ENCODE data around the gene PRUNE2.

Gene PRUNE2

DNA sequence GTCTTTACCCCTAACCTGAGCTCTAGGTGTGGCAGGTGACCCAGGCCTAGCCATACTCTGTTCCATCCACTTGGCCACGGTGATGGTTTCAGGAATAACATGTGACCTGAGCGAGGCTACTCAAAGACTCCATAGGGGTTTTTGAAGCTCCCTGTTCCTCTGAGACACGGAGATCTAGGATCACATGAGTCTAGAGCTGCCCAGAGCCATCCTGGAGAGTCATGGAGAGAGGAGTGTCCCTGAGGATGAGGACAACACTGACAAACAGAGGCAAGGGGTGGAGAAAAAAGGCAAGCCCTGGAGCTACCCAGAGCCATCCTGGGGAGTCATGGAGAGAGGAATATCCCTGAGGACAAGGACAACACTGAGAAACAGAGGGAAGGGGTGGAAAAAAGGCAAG, 171.2 kb downstream of the PRUNE2 start:
- Histone ChIP-seq H3K27me3 (ENCODE audit: low read depth, low read length) (no peaks in the 10 kb centered on the region), H3K36me3 (ENCODE audit: control insufficient read depth in 1 of 2, insufficient read depth in 2 of 2, low read length in 2 of 2) (no peaks in the 10 kb centered on the region), H3K4me3 (ENCODE audit: low read depth in 1 of 2, low read length in 2 of 2) (no peak overlapping the region), H3K9me3 (ENCODE audit: control insufficient read depth in 1 of 2, low read length in 2 of 2) (no peaks in the 10 kb centered on the region), H3K4me1 (ENCODE audit: control insufficient read depth in 1 of 2, insufficient read depth in 2 of 2, low read length in 2 of 2) (peaks cover 0 to 8% of the 10 kb centered on the region in 2 donors), H3K27ac (ENCODE audit: low read length) (no peak overlapping the region)

DNA sequence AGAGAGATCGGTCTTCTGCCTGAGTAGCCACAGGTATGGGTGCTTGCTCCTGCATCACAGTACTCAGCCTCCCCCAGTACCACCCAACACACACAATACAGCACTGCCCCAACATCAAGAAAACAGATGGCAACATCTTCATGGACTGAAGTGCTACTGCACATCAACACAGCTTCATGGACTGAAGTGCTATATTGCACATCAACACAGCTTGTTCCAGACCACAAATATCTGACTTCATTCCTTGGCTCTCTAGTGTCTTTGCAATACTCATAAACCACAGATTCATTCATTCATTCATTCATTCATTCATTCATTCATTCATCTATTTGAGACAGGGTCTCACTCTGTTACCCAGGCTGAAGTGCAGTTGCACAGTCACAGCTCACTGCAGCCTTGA, 172.8 kb downstream of the PRUNE2 start:
- H3K9me3 ChIP-seq (ENCODE audit: control insufficient read depth in 1 of 2, low read length in 2 of 2) = no peaks in the 10 kb centered on the region
- no peak overlapping the region for H3K4me3 ChIP-seq (ENCODE audit: low read depth in 1 of 2, low read length in 2 of 2)
- no peaks in the 10 kb centered on the region for H3K27me3 ChIP-seq (ENCODE audit: low read depth, low read length)

GRCh38 chr9:76732341-76732958, 173.5 kb downstream of the PRUNE2 start:
- Histone ChIP-seq H3K4me1 (ENCODE audit: control insufficient read depth in 1 of 2, insufficient read depth in 2 of 2, low read length in 2 of 2) (peaks cover 0 to 8% of the 10 kb centered on the region in 2 donors), H3K4me3 (ENCODE audit: low read depth in 1 of 2, low read length in 2 of 2) (no peak overlapping the region), H3K27ac (ENCODE audit: low read length) (no peak overlapping the region), H3K27me3 (ENCODE audit: low read depth, low read length) (no peaks in the 10 kb centered on the region), H3K9me3 (ENCODE audit: control insufficient read depth in 1 of 2, low read length in 2 of 2) (no peaks in the 10 kb centered on the region), H3K36me3 (ENCODE audit: control insufficient read depth in 1 of 2, insufficient read depth in 2 of 2, low read length in 2 of 2) (no peaks in the 10 kb centered on the region)

More for the DNA sequence above, 172.8 kb downstream of the PRUNE2 start:
- peaks cover 0 to 8% of the 10 kb centered on the region in 2 donors for H3K4me1 ChIP-seq (ENCODE audit: control insufficient read depth in 1 of 2, insufficient read depth in 2 of 2, low read length in 2 of 2)
- H3K36me3 ChIP-seq (ENCODE audit: control insufficient read depth in 1 of 2, insufficient read depth in 2 of 2, low read length in 2 of 2) = no peaks in the 10 kb centered on the region
- no peak overlapping the region for H3K27ac ChIP-seq (ENCODE audit: low read length)

- Histone ChIP-seq H3K4me3 (ENCODE audit: low read depth in 1 of 2, low read length in 2 of 2) (no peak overlapping the region), H3K9me3 (ENCODE audit: control insufficient read depth in 1 of 2, low read length in 2 of 2) (no peaks in the 10 kb centered on the region), H3K36me3 (ENCODE audit: control insufficient read depth in 1 of 2, insufficient read depth in 2 of 2, low read length in 2 of 2) (no peaks in the 10 kb centered on the region), H3K27ac (ENCODE audit: low read length) (no peak overlapping the region), H3K4me1 (ENCODE audit: control insufficient read depth in 1 of 2, insufficient read depth in 2 of 2, low read length in 2 of 2) (peaks cover 0 to 8% of the 10 kb centered on the region in 2 donors), H3K27me3 (ENCODE audit: low read depth, low read length) (no peaks in the 10 kb centered on the region)
Observed at GRCh38 chr9:76730801-76731200, 175.1 kb downstream of the PRUNE2 start.

- Histone ChIP-seq H3K4me3 (ENCODE audit: low read depth in 1 of 2, low read length in 2 of 2) (no peak overlapping the region), H3K36me3 (ENCODE audit: control insufficient read depth in 1 of 2, insufficient read depth in 2 of 2, low read length in 2 of 2) (no peaks in the 10 kb centered on the region), H3K4me1 (ENCODE audit: control insufficient read depth in 1 of 2, insufficient read depth in 2 of 2, low read length in 2 of 2) (peaks cover 0 to 8% of the 10 kb centered on the region in 2 donors), H3K27me3 (ENCODE audit: low read depth, low read length) (no peaks in the 10 kb centered on the region), H3K9me3 (ENCODE audit: control insufficient read depth in 1 of 2, low read length in 2 of 2) (no peaks in the 10 kb centered on the region), H3K27ac (ENCODE audit: low read length) (no peak overlapping the region)
Observed at GRCh38 chr9:76729980-76730737, 175.8 kb downstream of the PRUNE2 start.

DNA sequence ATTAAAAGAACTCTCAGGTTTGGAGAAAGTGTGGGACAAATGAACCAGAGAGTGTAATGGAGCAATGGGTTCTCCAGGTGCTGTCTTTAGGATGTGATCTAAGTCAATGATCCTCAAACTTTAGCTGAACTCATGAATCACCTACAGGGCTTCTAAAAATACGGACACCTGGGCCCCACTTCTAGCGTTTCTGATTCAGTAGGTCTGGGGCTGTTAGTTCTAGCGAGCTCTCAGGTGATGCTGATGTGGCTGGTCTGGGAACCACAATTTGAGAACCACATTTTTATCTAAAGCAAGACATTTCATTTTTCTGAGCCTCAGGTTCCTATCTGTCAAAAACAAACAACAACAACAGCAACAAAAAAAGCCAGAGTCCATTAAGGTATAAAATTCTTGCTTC, 176.8 kb downstream of the PRUNE2 start:
- Histone ChIP-seq H3K27ac (ENCODE audit: low read length) (no peak overlapping the region), H3K4me1 (ENCODE audit: control insufficient read depth in 1 of 2, insufficient read depth in 2 of 2, low read length in 2 of 2) (peaks cover 0 to 8% of the 10 kb centered on the region in 2 donors), H3K36me3 (ENCODE audit: control insufficient read depth in 1 of 2, insufficient read depth in 2 of 2, low read length in 2 of 2) (no peaks in the 10 kb centered on the region), H3K9me3 (ENCODE audit: control insufficient read depth in 1 of 2, low read length in 2 of 2) (no peaks in the 10 kb centered on the region), H3K27me3 (ENCODE audit: low read depth, low read length) (no peaks in the 10 kb centered on the region), H3K4me3 (ENCODE audit: low read depth in 1 of 2, low read length in 2 of 2) (no peak overlapping the region)

- no peaks in the 10 kb centered on the region for H3K27me3 ChIP-seq (ENCODE audit: low read depth, low read length)
- H3K9me3 ChIP-seq (ENCODE audit: control insufficient read depth in 1 of 2, low read length in 2 of 2) = no peaks in the 10 kb centered on the region
- H3K4me1 ChIP-seq (ENCODE audit: control insufficient read depth in 1 of 2, insufficient read depth in 2 of 2, low read length in 2 of 2) = no peaks in the 10 kb centered on the region
- H3K36me3 ChIP-seq (ENCODE audit: control insufficient read depth in 1 of 2, insufficient read depth in 2 of 2, low read length in 2 of 2) = no peaks in the 10 kb centered on the region
- H3K27ac ChIP-seq (ENCODE audit: low read length) = no peak overlapping the region
- no peak overlapping the region for H3K4me3 ChIP-seq (ENCODE audit: low read depth in 1 of 2, low read length in 2 of 2)
Observed at GRCh38 chr9:76725885-76726284, 180.0 kb downstream of the PRUNE2 start.

GRCh38 chr9:76725011-76725546, 180.8 kb downstream of the PRUNE2 start:
- Histone ChIP-seq H3K9me3 (ENCODE audit: control insufficient read depth in 1 of 2, low read length in 2 of 2) (no peaks in the 10 kb centered on the region), H3K27me3 (ENCODE audit: low read depth, low read length) (no peaks in the 10 kb centered on the region), H3K4me1 (ENCODE audit: control insufficient read depth in 1 of 2, insufficient read depth in 2 of 2, low read length in 2 of 2) (no peaks in the 10 kb centered on the region), H3K36me3 (ENCODE audit: control insufficient read depth in 1 of 2, insufficient read depth in 2 of 2, low read length in 2 of 2) (no peaks in the 10 kb centered on the region), H3K27ac (ENCODE audit: low read length) (no peak overlapping the region), H3K4me3 (ENCODE audit: low read depth in 1 of 2, low read length in 2 of 2) (no peak overlapping the region)

DNA sequence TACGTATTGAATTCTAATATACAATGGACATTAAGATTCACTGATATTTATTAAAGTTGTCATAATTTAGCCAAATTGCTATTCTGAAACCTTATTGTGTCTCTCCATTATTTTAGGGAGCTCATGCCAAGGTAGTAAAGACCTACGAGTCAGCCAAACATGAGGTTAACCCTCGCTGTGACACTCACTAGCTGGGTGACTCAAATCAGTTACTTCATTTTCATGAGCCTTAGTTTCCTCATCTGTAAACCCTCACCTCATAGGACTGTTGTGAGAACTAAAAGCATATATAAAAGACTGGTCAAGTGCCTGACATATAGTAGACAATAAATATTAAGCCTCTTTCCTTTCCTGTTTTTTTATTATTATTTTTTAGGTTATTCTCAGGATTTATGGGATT, 185.7 kb downstream of the PRUNE2 start:
- no peak overlapping the region for H3K4me3 ChIP-seq (ENCODE audit: low read depth in 1 of 2, low read length in 2 of 2)
- no peaks in the 10 kb centered on the region for H3K27me3 ChIP-seq (ENCODE audit: low read depth, low read length)
- H3K9me3 ChIP-seq (ENCODE audit: control insufficient read depth in 1 of 2, low read length in 2 of 2) = no peaks in the 10 kb centered on the region
- H3K27ac ChIP-seq (ENCODE audit: low read length) = no peak overlapping the region
- H3K36me3 ChIP-seq (ENCODE audit: control insufficient read depth in 1 of 2, insufficient read depth in 2 of 2, low read length in 2 of 2) = peaks cover 0 to 1% of the 10 kb centered on the region in 2 donors
- peaks cover 0 to 4% of the 10 kb centered on the region in 2 donors for H3K4me1 ChIP-seq (ENCODE audit: control insufficient read depth in 1 of 2, insufficient read depth in 2 of 2, low read length in 2 of 2)

GRCh38 chr9:76718166-76718565, 187.7 kb downstream of the PRUNE2 start:
- Histone ChIP-seq H3K4me1 (ENCODE audit: control insufficient read depth in 1 of 2, insufficient read depth in 2 of 2, low read length in 2 of 2) (peaks cover 0 to 4% of the 10 kb centered on the region in 2 donors), H3K27ac (ENCODE audit: low read length) (peak overlapping the region; percentile 16), H3K9me3 (ENCODE audit: control insufficient read depth in 1 of 2, low read length in 2 of 2) (no peaks in the 10 kb centered on the region), H3K36me3 (ENCODE audit: control insufficient read depth in 1 of 2, insufficient read depth in 2 of 2, low read length in 2 of 2) (peaks cover 0 to 4% of the 10 kb centered on the region in 2 donors), H3K27me3 (ENCODE audit: low read depth, low read length) (no peaks in the 10 kb centered on the region), H3K4me3 (ENCODE audit: low read depth in 1 of 2, low read length in 2 of 2) (no peak overlapping the region)

DNA sequence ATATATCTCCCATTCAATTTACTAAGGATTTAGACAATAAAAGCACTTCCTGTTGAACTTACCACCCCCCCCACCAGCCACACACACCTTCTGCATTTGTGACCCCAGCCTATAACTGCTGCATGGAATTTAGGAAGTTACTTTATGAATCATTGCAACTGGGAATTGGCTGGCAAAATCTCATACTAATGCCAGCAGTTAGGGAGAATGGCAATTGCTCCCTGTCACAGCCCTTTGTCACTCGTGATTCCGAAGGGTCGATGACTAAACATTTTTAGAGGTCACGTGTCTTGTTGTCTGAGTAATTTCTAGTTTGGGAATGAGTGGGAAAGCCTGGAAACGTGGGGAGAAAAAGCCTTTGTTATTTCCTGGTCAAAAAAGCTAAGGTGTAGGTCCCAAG, 188.3 kb downstream of the PRUNE2 start:
- peaks cover 0 to 4% of the 10 kb centered on the region in 2 donors for H3K4me1 ChIP-seq (ENCODE audit: control insufficient read depth in 1 of 2, insufficient read depth in 2 of 2, low read length in 2 of 2)

More for the DNA sequence above, 188.3 kb downstream of the PRUNE2 start:
- Histone ChIP-seq H3K36me3 (ENCODE audit: control insufficient read depth in 1 of 2, insufficient read depth in 2 of 2, low read length in 2 of 2) (peaks cover 0 to 4% of the 10 kb centered on the region in 2 donors), H3K27me3 (ENCODE audit: low read depth, low read length) (no peaks in the 10 kb centered on the region), H3K9me3 (ENCODE audit: control insufficient read depth in 1 of 2, low read length in 2 of 2) (no peaks in the 10 kb centered on the region), H3K27ac (ENCODE audit: low read length) (peak overlapping the region; percentile 71), H3K4me3 (ENCODE audit: low read depth in 1 of 2, low read length in 2 of 2) (no peak overlapping the region)
